GM12878 (cell line): ENCODE measurements around the gene IL17RA.

Experiments used
- BRCA1 ChIP-seq: IDR thresholded peaks from 2 replicates; pipeline ENCODE4 v1.6.1; 2011; ENCODE audit warnings: low read depth, low read length, improper control_type of control experiment
- CBX5 ChIP-seq: sonication (generic); IDR thresholded peaks from 2 replicates; pipeline ENCODE4 v1.6.1; 2016; ENCODE audit warnings: low read depth, moderate library complexity, mild to moderate bottlenecking, inconsistent platforms
- CTCF ChIP-seq, 3 experiments: IDR thresholded peaks in 2 of 3; conservative IDR thresholded peaks in 1 of 3; 2 replicates each; pipeline ENCODE4 v1.5.1; 2011; ENCODE audit warnings: low read depth in 3 of 3, low read length in 3 of 3, mild to moderate bottlenecking in 3 of 3, control low read depth in 2 of 3, moderate library complexity in 2 of 3, inconsistent platforms in 1 of 3, mixed read lengths in 1 of 3; ENCODE audit not compliant: control insufficient read depth in 2 of 3, insufficient read depth in 1 of 3; ENCODE audit errors: extremely low read depth in 1 of 3
- EGR1 ChIP-seq, 2 experiments: IDR thresholded peaks; 1 replicate in 1 of 2; 2 replicates in 1 of 2; pipeline ENCODE4 v1.6.1; 2011 to 2012; ENCODE audit warnings: low read depth in 2 of 2, low read length in 2 of 2, borderline replicate concordance in 1 of 2, mild to moderate bottlenecking in 1 of 2, moderate library complexity in 1 of 2
- EZH2 ChIP-seq: IDR thresholded peaks from 2 replicates; pipeline ENCODE4 v1.6.1; 2012; ENCODE audit warnings: low read depth, mild to moderate bottlenecking, control low read depth, inconsistent platforms, low read length, borderline replicate concordance; ENCODE audit not compliant: control insufficient read depth
- NFYB ChIP-seq: IDR thresholded peaks from 2 replicates; pipeline ENCODE4 v1.6.1; 2011; ENCODE audit warnings: low read depth, mild to moderate bottlenecking, low read length, improper control_type of control experiment, moderate library complexity; ENCODE audit not compliant: insufficient read depth
- POLR2AphosphoS2 ChIP-seq: IDR thresholded peaks from 2 replicates; pipeline ENCODE4 v1.6.1; 2011; ENCODE audit warnings: low read depth, mild to moderate bottlenecking, low read length, improper control_type of control experiment, moderate library complexity
- TAF1 ChIP-seq: IDR thresholded peaks from 2 replicates; pipeline ENCODE4 v1.6.1; 2011; ENCODE audit warnings: mild to moderate bottlenecking, low read depth, low read length, borderline replicate concordance
- USF2 ChIP-seq: IDR thresholded peaks from 2 replicates; pipeline ENCODE4 v1.6.1; 2011; ENCODE audit warnings: low read depth, low read length, improper control_type of control experiment, borderline replicate concordance
- ZNF274 ChIP-seq: IDR thresholded peaks from one replicate; pipeline ENCODE4 v1.8.0; 2011; ENCODE audit not compliant: insufficient read length, insufficient read depth
- ZNF592 ChIP-seq: fragments of 450-650 bp; IDR thresholded peaks from 2 replicates; pipeline ENCODE4 v1.6.1; 2017; ENCODE audit warnings: mild to moderate bottlenecking, moderate library complexity

- TF ChIP-seq CTCF (IDR thresholded peaks at IDR 0.05 in 2 of 3, conservative IDR thresholded peaks at IDR 0.05 in 1 of 3; ENCODE audit: control insufficient read depth in 2 of 3, extremely low read depth in 1 of 3, insufficient read depth in 1 of 3, low read depth in 3 of 3, low read length in 3 of 3) (no peak), POLR2AphosphoS2 (no peak), NFYB (no peak), TAF1 (no peak), BRCA1 (no peak), CBX5 (no peak), EZH2 (no peak), EGR1 (IDR thresholded peaks at IDR 0.05; ENCODE audit: borderline replicate concordance in 1 of 2, low read depth in 2 of 2, low read length in 2 of 2) (no peak), ZNF592 (no peak), ZNF274 (no peak), USF2 (no peak)
These were observed 24.5 kb downstream of the IL17RA start for GRCh38 chr22:17109113-17109865.
